GM21717 (cell line): ENCODE results near the gene SYNGR3.
A peak's percentile ranks its signal among the peaks of the same experiment; 100 is the strongest.

ENCODE experiments used
- ATAC-seq: cut with Tn5 transposase; IDR thresholded peaks from one replicate; pipeline ENCODE4 v1.9.1; 2021; ENCODE audit warnings: mild to moderate bottlenecking, moderate library complexity; ENCODE audit not compliant: unreplicated experiment

SYNGR3 gene

DNA sequence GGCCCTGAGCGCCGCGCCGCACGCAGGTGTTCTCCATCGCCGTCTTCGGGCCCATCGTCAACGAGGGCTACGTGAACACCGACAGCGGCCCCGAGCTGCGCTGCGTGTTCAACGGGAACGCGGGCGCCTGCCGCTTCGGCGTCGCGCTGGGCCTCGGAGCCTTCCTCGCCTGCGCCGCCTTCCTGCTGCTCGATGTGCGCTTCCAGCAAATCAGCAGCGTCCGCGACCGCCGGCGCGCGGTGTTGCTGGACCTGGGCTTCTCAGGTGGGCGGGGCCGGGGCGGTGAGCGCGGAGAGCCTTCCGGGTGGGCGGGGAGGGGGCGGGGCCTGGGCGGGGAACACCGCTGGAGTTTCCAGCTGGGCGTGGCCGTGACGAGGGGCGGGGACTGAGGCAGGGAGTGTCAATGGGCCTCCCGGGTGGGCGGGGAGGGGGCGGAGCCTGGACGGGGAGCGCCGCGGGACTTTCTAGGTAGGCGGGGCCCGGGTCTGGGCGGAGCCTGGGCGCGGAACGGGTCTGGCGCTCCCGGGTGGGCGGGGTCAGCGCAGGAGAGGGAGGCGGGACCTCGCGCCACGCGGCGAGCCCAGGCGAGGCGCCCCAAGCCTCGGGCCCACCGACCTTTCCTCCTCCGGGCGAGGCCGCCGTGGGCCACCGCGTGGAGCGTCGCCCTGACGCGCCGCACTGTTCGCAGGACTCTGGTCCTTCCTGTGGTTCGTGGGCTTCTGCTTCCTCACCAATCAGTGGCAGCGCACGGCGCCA lies 2.4 kb downstream of the SYNGR3 start:
- ATAC-seq: peak; percentile 40

DNA sequence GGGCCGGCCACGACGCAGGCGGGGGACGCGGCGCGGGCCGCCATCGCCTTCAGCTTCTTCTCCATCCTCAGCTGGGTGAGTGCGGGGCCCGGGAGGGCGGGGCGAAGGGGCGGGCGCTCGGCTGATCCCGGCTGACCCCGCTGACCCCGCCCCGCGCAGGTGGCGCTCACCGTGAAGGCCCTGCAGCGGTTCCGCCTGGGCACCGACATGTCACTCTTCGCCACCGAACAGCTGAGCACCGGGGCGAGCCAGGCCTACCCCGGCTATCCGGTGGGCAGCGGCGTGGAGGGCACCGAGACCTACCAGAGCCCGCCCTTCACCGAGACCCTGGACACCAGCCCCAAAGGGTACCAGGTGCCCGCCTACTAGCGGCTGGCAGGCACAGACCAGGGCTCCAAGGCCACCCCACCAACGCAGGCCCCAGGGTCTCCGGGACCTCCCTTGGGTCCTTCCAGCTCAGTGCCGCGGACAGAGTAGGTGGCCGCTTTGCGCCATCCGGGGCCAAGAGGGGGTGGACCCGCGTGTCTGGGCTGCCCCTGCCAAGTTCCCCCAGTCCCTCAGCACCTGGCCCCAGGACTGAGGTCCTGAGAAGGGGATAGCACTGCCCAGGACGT lies 3.0 kb downstream of the SYNGR3 start:
- ATAC-seq: peak; percentile 0

DNA sequence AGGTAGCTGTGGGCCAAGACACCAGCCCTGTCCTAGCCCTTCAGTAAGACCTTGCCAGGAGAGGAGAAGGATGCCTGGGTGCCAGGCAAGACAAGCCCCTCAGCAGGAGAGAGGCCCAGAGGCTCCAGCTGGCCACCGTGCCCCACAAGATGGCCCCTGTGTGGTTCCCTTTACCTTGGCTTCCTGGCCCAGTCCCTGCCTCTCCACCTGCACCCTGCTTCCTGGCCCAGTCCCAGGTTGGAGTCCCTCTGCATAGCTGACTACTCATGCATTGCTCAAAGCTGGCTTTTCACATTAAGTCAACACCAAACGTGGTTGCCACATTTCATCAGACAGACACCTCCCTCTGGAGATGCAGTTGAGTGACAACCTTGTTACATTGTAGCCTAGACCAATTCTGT lies 4.0 kb downstream of the SYNGR3 start:
- ATAC-seq: no peak

DNA sequence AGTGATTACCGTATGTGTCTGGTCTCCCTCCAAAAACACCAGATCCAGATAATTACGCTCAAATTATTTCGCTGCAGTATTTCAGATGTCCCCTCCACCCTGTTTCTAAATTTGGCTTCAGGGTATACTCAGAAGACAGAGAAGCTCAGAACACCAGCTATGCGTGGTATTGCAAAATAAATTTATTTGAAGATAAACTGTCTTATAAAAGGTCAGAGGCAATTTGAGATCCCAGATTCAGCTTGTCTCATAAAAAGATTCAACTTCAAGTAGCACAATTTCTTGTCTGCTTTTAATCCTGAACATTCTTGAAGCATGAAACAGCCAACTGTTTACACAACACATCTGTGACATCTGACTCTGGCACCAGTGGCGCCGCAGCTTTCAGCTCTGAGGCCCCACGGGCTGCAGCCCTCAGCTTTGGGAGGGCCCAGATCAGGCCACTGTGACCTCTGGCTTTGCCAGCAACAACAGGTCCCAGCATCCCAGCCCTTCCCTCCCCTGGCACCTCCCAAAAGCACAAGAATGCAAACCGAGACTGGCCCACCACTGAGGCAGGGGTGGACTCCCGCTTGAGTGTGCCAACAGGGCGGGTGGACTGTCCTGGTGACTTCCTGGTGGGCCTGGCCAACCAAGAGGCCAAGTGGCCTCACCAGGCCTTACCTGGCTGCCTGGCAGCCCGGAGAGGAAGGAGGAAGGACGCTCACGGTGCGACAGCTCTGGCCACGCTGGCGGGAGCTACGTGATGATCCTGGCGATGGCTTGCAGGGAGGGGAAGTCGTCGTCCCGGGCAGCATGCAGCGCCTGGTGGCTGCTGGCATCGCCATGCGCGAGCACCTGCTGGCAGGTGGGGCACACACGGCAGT lies 8.0 kb downstream of the SYNGR3 start:
- no peak for ATAC-seq

GRCh38 chr16:1998360-1998835 lies 8.6 kb downstream of the SYNGR3 start:
- no peak for ATAC-seq

DNA sequence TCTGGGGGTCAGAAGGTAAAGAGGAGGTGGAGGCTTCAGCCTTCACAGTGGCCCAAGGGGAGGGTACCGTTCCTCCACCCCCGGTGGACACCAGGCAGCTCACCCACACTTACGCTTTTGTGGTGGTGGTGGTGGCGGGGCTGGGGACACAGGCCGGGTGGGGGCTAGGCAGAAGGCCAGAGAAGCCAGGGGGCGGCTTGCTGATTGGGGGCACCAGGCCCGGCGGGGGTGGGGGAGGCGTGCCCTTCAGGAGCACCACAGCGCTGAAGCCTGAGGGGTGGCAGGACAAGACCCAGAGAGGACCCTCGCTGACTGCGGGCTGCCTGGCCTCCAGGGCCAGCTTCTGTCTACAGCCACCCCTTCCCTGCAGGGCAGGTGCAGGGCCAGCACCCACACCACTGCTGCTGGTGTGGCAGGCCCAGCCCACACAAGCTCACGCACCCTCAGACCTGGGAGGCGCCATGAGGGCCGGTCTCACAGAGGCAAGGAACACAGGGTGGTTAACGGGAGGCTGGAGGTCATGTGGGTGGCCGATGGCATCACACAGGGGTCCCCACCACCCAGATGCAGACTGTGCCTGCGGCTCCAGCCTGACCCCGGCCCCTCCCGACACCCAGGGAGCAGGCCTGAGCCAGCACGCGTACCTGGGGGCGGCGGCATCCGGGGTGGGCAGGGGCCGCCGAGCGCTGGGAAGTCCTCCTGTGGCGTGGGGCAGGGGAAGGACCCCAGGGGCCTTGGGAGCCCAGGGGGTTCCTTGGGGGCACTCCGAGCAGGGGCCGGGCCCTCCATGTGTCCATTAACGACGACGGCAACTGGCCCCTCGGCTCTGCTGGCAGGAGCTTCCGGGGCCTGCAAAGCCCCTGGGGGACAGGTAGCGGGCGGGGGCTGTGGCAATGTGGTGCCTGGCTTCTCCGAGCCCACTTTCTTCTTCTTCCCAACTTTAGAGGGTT lies 9.4 kb downstream of the SYNGR3 start:
- no peak for ATAC-seq

DNA sequence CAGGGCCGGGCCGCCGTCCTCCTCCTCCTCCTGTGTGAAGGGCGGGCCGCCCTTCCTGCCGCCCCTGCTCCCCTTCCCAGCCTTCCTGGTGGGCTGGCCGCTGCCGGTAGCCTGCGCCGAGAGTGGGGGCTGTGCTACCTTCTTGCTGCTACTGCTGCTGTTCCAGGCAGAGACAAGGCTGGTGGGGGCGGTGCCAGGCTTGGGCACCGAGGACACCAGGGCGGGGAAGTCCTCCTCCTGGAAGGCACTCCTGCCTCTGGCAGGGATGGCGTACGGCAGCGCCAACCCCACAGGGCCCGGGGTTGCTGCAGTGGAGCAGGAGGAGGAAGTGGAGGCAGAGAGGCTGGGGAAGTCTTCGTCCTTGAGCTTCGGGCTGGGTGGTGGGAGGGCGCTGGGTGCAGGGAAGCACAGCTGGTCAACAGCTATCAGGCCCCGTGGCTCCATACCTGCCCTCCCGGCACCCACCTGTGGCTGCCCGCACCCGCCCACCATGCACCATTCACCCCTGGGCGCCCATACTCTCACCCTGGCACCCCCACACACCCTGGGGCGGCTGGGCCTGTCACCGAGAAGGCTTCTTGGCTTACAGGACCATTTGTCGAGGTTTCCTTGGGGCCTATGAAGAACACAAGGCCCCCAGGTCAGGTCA lies 10.2 kb downstream of the SYNGR3 start:
- ATAC-seq: no peak

DNA sequence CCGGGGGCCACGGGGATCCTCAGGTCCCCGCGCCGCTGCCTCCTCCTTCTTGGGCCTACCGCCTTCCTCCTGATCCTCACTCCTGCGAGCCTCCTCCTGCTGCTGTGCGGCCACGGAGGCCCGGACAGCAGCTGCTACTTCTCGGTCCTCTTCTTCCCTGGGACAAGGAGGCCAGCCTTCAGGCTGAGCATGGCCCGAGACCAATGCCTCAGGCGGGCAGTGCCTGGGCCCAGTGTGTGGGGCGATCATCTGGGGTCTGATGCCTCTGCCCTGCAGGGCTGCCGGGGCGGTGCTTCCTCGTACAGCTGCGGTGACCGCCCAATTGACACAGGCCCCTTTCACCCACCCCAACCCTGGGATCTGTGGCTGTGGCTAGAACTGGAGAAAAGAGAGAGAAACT lies 11.3 kb downstream of the SYNGR3 start:
- ATAC-seq: no peak

DNA sequence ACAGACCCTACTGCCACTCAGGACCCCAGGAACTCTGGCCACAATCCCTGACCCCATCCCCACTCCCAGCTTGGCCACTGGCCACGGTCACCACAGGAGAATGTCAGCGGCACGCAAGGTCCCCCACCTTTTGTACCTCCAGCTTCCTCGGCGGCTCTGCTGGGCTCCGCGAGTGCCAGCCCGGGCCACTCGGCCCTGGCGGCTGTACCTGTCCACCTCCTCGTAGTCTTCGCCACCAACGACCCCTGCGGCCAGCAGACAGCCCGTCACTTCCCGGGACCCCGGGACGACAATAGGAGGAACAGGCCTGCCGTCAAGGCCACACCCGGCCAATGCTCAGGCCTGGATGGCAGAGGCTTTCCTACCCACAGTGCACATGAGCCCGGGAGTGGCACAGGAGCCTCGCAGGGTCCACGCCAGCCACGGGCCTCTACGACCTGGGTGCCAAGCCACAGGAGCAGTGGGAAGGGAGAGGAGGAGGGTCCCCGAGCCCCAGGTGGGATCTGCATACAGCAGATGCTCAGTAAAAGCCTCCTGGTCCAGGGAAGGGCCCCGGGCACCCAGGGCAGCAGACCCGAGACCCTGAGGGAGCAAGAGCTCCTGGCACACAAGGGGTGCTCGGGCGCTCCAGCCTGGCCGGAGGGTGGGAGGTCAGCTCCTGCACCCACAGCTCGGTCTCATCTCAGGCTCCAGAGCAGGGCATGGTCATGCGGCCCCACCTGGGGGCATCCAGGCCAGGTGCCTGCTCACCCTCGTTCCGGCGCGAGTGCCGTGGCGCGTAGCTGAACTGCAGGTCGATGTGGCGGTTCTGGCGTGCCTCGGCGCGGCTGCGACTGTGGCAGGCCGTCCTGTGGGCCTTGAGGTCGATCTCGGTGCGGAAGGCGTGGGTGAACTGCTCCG lies 11.9 kb downstream of the SYNGR3 start:
- no peak for ATAC-seq

DNA sequence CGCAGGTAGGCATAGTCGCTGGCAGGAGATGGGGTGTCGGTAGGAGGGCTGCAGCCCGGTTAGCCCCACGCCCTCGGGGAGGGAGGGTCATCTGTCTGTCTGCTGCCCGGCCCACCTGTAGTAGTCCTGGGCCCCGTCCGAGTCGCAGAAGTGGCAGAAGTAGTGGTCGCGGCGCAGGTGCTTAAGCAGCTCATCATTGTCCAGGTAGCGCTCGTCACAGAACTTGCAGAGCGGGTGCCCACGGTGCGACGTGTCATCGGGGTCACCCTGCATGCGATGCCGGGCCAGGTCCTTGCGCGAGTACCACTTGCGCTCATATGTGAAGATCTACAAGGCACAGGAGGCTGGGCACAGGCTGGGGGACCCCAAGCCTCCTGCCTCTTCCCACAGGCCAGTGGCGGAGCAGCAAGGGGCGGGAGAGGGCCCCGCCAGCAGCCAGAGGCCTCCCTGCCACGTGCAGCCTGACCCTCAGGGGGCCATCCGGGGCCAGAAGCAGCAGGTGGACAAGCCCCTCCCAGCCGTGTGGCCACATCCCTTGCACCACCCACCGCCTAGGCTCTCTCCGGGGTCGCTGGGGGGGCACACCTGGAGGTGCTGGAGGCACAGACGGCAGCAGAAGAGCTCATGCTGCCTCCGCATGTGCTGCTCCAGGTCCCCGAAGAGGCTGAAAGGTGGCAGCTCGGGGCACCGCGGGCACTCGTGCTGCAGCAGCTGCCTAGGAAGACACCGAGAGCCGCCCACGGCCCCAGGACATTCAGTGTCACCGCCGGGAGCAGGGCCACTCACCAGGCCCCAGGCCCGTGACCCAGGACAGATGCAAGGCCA lies 12.8 kb downstream of the SYNGR3 start:
- no peak for ATAC-seq

GRCh38 chr16:2003231-2003826 lies 13.6 kb downstream of the SYNGR3 start:
- ATAC-seq: no peak

- ATAC-seq: peak; percentile 41
Measured at GRCh38 chr16:2003827-2004641, 14.3 kb downstream of the SYNGR3 start.

GRCh38 chr16:2004795-2005517 lies 15.2 kb downstream of the SYNGR3 start:
- ATAC-seq: no peak

DNA sequence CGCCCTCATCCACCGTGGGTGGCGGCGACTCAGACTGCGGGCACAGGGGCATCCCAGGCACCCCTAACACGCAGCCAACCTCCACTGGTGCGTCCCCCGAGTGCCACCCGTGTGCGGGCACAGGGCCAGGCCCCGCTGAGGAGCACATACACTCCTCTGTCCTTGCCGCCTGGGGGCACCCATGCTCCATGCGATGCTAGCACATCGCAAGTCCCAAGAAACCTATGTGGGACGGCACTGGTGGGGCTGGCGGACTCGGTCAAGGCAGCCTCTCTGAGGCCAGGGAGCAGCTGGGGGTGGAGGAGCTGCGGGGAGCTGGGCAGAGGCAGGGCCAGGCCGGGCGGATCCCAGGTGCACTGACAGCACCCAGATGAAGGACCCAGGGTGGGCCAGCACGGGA lies 15.9 kb downstream of the SYNGR3 start:
- ATAC-seq: no peak

DNA sequence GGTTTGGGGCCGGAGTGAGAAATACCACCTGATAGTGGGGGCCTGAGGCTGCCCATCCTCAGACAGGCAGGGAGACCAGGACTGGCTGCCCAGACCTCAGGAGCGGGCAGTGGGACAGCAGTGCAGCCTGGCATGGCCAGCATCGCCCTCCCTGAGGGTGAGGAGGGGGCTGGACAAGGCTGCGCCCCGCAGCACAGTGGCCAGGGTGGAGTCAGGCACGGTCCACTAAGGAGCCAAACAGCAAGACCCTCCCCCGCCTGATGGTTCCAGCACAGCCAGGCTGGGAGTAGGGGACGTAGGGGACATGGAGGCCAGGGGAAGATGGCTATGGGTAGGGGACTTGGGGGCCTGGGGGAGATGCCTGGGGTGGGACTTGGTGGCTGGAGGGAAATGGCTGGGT lies 16.5 kb downstream of the SYNGR3 start:
- ATAC-seq: no peak
